K562 (cell line): Measurements from ENCODE around the gene ANKRD11. TPM values are rescaled to one million over a fixed set of nuclear protein-coding genes. Genes with fewer than 3 reads are reported as not detected.

ENCODE experiments used
- ATAC-seq: fragments of 200-7000 bp; cut with Tn5 transposase; 3 replicates; pipeline ENCODE4 v1.9.1; 2020; ENCODE audit warnings: moderate library complexity
- BruUV-seq: library from RNA; stranded (reverse); fragments of 400-500 nt; replicated peaks from 2 replicates; lab custom pipeline; 2021; lab: Mats Ljungman, UMichigan
- CTCF ChIA-PET: fragments of 300-600 bp; formaldehyde crosslinking; extraction: SDS; loops from one replicate; lab custom pipeline; 2021; ENCODE audit warnings: low intra/inter-chr PET ratio; lab: Yijun Ruan, JAX
- POLR2A ChIA-PET: fragments of 300-600, 350-650 bp; sonication (Branson Sonifier 250); formaldehyde crosslinking; extraction: SDS; loops from one replicate; lab custom pipeline; 2021; ENCODE audit warnings: antibody characterized with exemption, inconsistent platforms; lab: Yijun Ruan, JAX
- DNase-seq, 4 experiments: peaks; one replicate each; pipeline versions ENCODE4 v3.0.0 to v3.0.0-alpha.2; 2011 to 2018; ENCODE audit warnings: low spot score in 3 of 4, mixed read lengths in 3 of 4; ENCODE audit errors: extremely low read depth in 1 of 4
- FAIRE-seq: peaks from 2 replicates; lab custom pipeline; 2011; peaks lifted over from hg19 to GRCh38; lab: Jason Lieb, UNC
- H2AFZ ChIP-seq: 2 replicates; pipeline ENCODE4 v1.6.0; 2011; ENCODE audit warnings: low read depth, low read length, control low read depth, inconsistent platforms
- H3K27ac ChIP-seq: fragments of 200-600 bp; 3 replicates; pipeline ENCODE4 v1.8.0; 2011; ENCODE audit warnings: low read depth, mild to moderate bottlenecking, control low read depth, inconsistent platforms, low read length, moderate library complexity, mixed read lengths; ENCODE audit errors: extremely low read depth
- H3K27me3 ChIP-seq, 2 experiments: fragments of 300-600 bp in 1 of 2; 2 replicates in 1 of 2; 3 replicates in 1 of 2; pipeline versions ENCODE4 v1.6.0 to v1.8.0; 2011; ENCODE audit warnings: inconsistent platforms in 2 of 2, low read length in 2 of 2, mild to moderate bottlenecking in 1 of 2, mixed read lengths in 1 of 2, moderate library complexity in 1 of 2; ENCODE audit not compliant: control insufficient read depth in 2 of 2, insufficient read depth in 2 of 2
- H3K36me3 ChIP-seq: fragments of 300-600 bp; 3 replicates; pipeline ENCODE4 v1.8.0; 2011; ENCODE audit warnings: mild to moderate bottlenecking, low read length, inconsistent platforms; ENCODE audit not compliant: control insufficient read depth, insufficient read depth
- H3K4me1 ChIP-seq, 2 experiments: fragments of 200-600 bp in 1 of 2; replicated peaks in 1 of 2; 2 replicates in 1 of 2; 3 replicates in 1 of 2; pipeline versions ENCODE4 v1.5.1 to v1.8.0; 2011; ENCODE audit warnings: inconsistent platforms in 2 of 2, low read length in 2 of 2, mild to moderate bottlenecking in 1 of 2, mixed read lengths in 1 of 2, moderate library complexity in 1 of 2; ENCODE audit not compliant: control insufficient read depth in 2 of 2, insufficient read depth in 2 of 2
- H3K4me2 ChIP-seq: 2 replicates; pipeline ENCODE4 v1.6.1; 2011; ENCODE audit warnings: low read length, control low read depth, inconsistent platforms, mixed read lengths; ENCODE audit not compliant: insufficient read depth
- H3K4me3 ChIP-seq: fragments of 200-600 bp; sonication (generic), shearing (Covaris generic); 2 replicates; pipeline ENCODE4 v1.5.1; 2016; ENCODE audit warnings: control low read depth, inconsistent platforms
- H3K79me2 ChIP-seq: fragments of 200-600 bp; 3 replicates; pipeline ENCODE4 v1.8.0; 2011; ENCODE audit warnings: low read length, inconsistent platforms; ENCODE audit not compliant: control insufficient read depth, insufficient read depth
- H3K9ac ChIP-seq, 2 experiments: 2 replicates each; pipeline versions ENCODE4 v1.6.0 to v1.6.1; 2011; ENCODE audit warnings: low read depth in 2 of 2, low read length in 2 of 2, control low read depth in 1 of 2, inconsistent platforms in 1 of 2, mild to moderate bottlenecking in 1 of 2, mixed read lengths in 1 of 2; ENCODE audit not compliant: insufficient read depth in 1 of 2
- H3K9me1 ChIP-seq: one replicate; pipeline ENCODE4 v1.6.0; 2011; ENCODE audit warnings: inconsistent platforms, mild to moderate bottlenecking, low read length, moderate library complexity; ENCODE audit not compliant: control insufficient read depth, insufficient read depth
- H3K9me3 ChIP-seq: replicated peaks from 2 replicates; pipeline ENCODE4 v1.5.1; 2011; ENCODE audit warnings: low read depth, low read length, inconsistent platforms; ENCODE audit not compliant: control insufficient read depth, insufficient read depth
- H4K20me1 ChIP-seq: replicated peaks from 2 replicates; pipeline ENCODE4 v1.6.1; 2011; ENCODE audit warnings: low read length, inconsistent platforms, mixed read lengths; ENCODE audit not compliant: control insufficient read depth, insufficient read depth
- ATF7 ChIP-seq: fragments of 450-650 bp; IDR thresholded peaks from 2 replicates; pipeline ENCODE4 v1.7.1; 2014; ENCODE audit warnings: mild to moderate bottlenecking, moderate library complexity
- KDM1A ChIP-seq, 2 experiments: fragments of 450-650 bp; IDR thresholded peaks; 2 replicates each; pipeline ENCODE4 v1.6.1; 2016; ENCODE audit warnings: mild to moderate bottlenecking in 2 of 2
- PCBP1 ChIP-seq: fragments of 200-400 bp; formaldehyde crosslinking; IDR thresholded peaks from 2 replicates; pipeline ENCODE4 v1.6.1; 2018; ENCODE audit warnings: mild to moderate bottlenecking, low read depth, low read length; ENCODE audit not compliant: poor library complexity, severe bottlenecking
- RBBP5 ChIP-seq: fragments of 200-600 bp; sonication (generic); IDR thresholded peaks from 2 replicates; pipeline ENCODE4 v1.6.1; 2012; ENCODE audit warnings: borderline replicate concordance, mild to moderate bottlenecking, low read length, control low read depth, inconsistent platforms; ENCODE audit not compliant: insufficient read depth, poor library complexity, severe bottlenecking
- RBM22 ChIP-seq: fragments of 200-400 bp; formaldehyde crosslinking; IDR thresholded peaks from 2 replicates; pipeline ENCODE4 v1.6.1; 2018; ENCODE audit warnings: low read length, low read depth; ENCODE audit not compliant: poor library complexity, severe bottlenecking
- ZNF79 ChIP-seq: fragments of 250-450 bp; sonication (Bioruptor Pico); IDR thresholded peaks from 2 replicates; pipeline ENCODE4 v1.4.0; 2020; ENCODE audit warnings: low read depth, mild to moderate bottlenecking, moderate library complexity
- WGBS: fragments of 100-300 bp; shearing (Covaris generic); methylation state at CpG from one replicate; pipeline ENCODE4 v1.1.6; 2016; ENCODE audit warnings: low coverage, mixed read lengths; ENCODE audit not compliant: insufficient coverage; ENCODE audit errors: missing lambda C conversion rate; 5-methylcytosine and 5-hydroxymethylcytosine counted together
- in situ Hi-C: fragments of 300-500 bp; cut with MboI; formaldehyde crosslinking; loops from 4 replicates; pipeline ENCODE4 v1.15.0; 2018; ENCODE audit warnings: inconsistent platforms, mixed read lengths
- intact Hi-C: fragments of 100-400 bp; cut with micrococcal nuclease; formaldehyde crosslinking; loops from 2 replicates; pipeline ENCODE4 v1.14.2; 2022
- polyA plus RNA-seq, 8 experiments: library from polyadenylated mRNA; depleted of rRNA in 4 of 8; stranded (reverse) in 5 of 8; unstranded in 3 of 8; fragments of >200 nt; fragmentation: Nextera tagmentation in 2 of 8; fragmentation: Illumina TruSeq in 1 of 8; extraction: Ambion mirVana in 2 of 8; extraction: Trizol in 1 of 8; gene quantifications; 2 replicates each; pipeline versions ENCODE4 v1.2.1 to v1.2.3, GENCODE V29; 2011 to 2014; ENCODE audit warnings: inconsistent platforms in 1 of 8, missing spikeins in 1 of 8
- total RNA-seq, 7 experiments: library from RNA; depleted of rRNA in 6 of 7; stranded (reverse); fragments of >200 nt in 6 of 7; fragmentation: Illumina TruSeq in 2 of 7; extraction: Trizol in 2 of 7; gene quantifications; 2 replicates each; pipeline versions ENCODE4 v1.2.1 to v1.2.3, GENCODE V29; 2011 to 2021; ENCODE audit warnings: low replicate concordance in 1 of 7
- TF ChIP-seq, protein P1 (sequence below): fragments of 250-450 bp; sonication (Bioruptor Pico); IDR thresholded peaks from 2 replicates; pipeline ENCODE4 v1.8.0; 2021; ENCODE audit warnings: borderline replicate concordance, mild to moderate bottlenecking, moderate library complexity; ENCODE audit not compliant: poor library complexity, severe bottlenecking

ANKRD11 gene
- total and polyA plus RNA-seq, 9 of the 15 experiments (the other 6 are each of a cell fraction or from before 2014, with no cell fraction given) = 4.7 to 126 (median 31.7) TPM

DNA sequence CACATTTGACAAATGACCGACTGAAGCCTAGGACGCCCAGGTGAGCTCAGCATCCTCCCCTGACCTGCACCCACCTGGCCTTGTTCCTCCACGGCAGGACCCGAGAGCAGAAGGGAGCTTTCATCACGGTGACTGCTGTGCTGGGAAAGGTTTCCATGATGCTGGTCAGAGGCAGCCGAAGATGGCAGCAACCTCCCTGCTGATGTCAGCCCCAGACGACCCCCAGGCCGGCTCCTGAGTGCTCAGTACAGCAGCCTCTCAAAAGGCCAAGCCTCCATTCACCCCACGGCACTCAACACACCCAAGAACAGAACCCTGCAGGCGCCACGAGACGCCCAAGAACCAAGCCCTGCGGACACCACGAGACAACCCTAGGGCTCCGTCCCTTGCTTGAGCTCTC is 119.8 kb downstream of the ANKRD11 start:
- no peak overlapping the region for H3K4me2 ChIP-seq
- peaks cover 28% of the 10 kb centered on the region; the same call in 1 of the 3 replicates for H3K36me3 ChIP-seq
- in situ Hi-C loops = no loop called here
- H3K79me2 ChIP-seq = peaks cover 100% of the 10 kb centered on the region
- no peaks in the 10 kb centered on the region for H3K27me3 ChIP-seq
- ATAC-seq = no peak
- H2AFZ ChIP-seq = no peak overlapping the region
- peak overlapping the region in 1 of 2 experiments; percentile 67; a peak in 2 of 4 replicates for H3K9ac ChIP-seq
- TF ChIP-seq, protein P1, sequence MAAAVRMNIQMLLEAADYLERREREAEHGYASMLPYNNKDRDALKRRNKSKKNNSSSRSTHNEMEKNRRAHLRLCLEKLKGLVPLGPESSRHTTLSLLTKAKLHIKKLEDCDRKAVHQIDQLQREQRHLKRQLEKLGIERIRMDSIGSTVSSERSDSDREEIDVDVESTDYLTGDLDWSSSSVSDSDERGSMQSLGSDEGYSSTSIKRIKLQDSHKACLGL = no peak
- TF ChIP-seq RBM22 = peak; percentile 85
- ChIA-PET CTCF (no interaction called here), POLR2A (interaction anchor here (0.6 to 1.9 kb wide), 3 partner anchors 8 to 23 kb away, joined by 3 to 5 read pairs (median 3); no protein-coding TSS in a partner anchor)
- 80% methylated on average over 15 of the region's 15 CpGs for WGBS
- intact Hi-C loops = no loop called here
- DNase-seq = no peak
- no peak overlapping the region for H3K27ac ChIP-seq
- no TSS peak for BruUV-seq
- no peaks in the 10 kb centered on the region for H3K9me3 ChIP-seq
- no peak for FAIRE-seq
- peaks cover 91% of the 10 kb centered on the region for H4K20me1 ChIP-seq
- peaks cover 6 to 38% of the 10 kb centered on the region in 2 experiments for H3K4me1 ChIP-seq
- peaks cover 34% of the 10 kb centered on the region for H3K9me1 ChIP-seq
- H3K4me3 ChIP-seq = no peak overlapping the region

DNA sequence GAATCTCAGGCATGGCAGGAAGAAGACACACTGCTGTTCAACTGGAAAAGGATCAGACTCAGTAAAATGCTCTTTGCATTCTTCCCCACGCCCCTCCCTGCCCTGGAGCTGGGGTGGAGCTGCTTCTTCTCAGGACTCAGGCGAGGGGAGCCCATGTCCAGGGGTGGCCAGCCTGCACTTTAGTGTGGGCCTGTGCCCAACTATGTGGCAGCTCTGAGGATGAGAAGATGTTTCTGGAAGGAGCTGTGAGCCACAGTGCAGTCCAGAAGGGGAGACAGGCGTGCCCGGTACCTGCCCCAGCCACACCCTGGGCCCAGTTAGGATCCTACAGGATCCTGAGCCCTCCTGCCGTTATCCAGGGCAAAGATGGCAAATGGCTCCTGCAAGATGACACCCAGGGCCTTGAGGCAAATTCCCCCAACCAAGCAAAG is 120.3 kb downstream of the ANKRD11 start:
- no TSS peak for BruUV-seq
- intact Hi-C loops = no loop called here
- Histone ChIP-seq H3K9ac (peak overlapping the region in 1 of 2 experiments; percentile 67; a peak in 2 of 4 replicates), H3K36me3 (peaks cover 28% of the 10 kb centered on the region; the same call in 1 of the 3 replicates), H2AFZ (no peak overlapping the region), H4K20me1 (peaks cover 92% of the 10 kb centered on the region), H3K9me1 (peaks cover 34% of the 10 kb centered on the region), H3K9me3 (no peaks in the 10 kb centered on the region), H3K79me2 (peaks cover 100% of the 10 kb centered on the region), H3K27me3 (no peaks in the 10 kb centered on the region), H3K4me3 (no peak overlapping the region), H3K4me2 (no peak overlapping the region), H3K27ac (no peak overlapping the region), H3K4me1 (peaks cover 11 to 38% of the 10 kb centered on the region in 2 experiments)
- POLR2A ChIA-PET = interaction anchor here (0.6 to 2.4 kb wide), 6 partner anchors 8 to 598 kb away, joined by 3 to 8 read pairs (median 4); no protein-coding TSS in a partner anchor
- no peak; the same call in 2 of the 3 replicates for ATAC-seq
- no peak for FAIRE-seq
- 81% methylated on average over 5 of the region's 5 CpGs for WGBS
- DNase-seq = no peak
- in situ Hi-C loops = no loop called here
- CTCF ChIA-PET = no interaction called here
- TF ChIP-seq ZNF79 (CRISPR knock-in tag) (no peak), PCBP1 (no peak), ATF7 (no peak), KDM1A (IDR thresholded peaks at IDR 0.05) (no peak), RBBP5 (peak; percentile 24)
